ENCODE data around the gene RASGRF2.

Gene RASGRF2

GRCh38 chr5:81225463-81225862, 265.3 kb downstream of the RASGRF2 start:
- no peak for DNase-seq (ENCODE audit: low read depth)
- no peak overlapping the region for H3K4me3 ChIP-seq (ENCODE audit: low read depth, low read length)
- TF ChIP-seq MYC (IDR thresholded peaks at IDR 0.05; ENCODE audit: low read depth, low read length) (no peak), MAX (IDR thresholded peaks at IDR 0.05; ENCODE audit: low read depth, low read length) (no peak), POLR2A (IDR thresholded peaks at IDR 0.05; ENCODE audit: extremely low read depth, insufficient read length) (no peak)
- TF ChIP-seq, protein P1, sequence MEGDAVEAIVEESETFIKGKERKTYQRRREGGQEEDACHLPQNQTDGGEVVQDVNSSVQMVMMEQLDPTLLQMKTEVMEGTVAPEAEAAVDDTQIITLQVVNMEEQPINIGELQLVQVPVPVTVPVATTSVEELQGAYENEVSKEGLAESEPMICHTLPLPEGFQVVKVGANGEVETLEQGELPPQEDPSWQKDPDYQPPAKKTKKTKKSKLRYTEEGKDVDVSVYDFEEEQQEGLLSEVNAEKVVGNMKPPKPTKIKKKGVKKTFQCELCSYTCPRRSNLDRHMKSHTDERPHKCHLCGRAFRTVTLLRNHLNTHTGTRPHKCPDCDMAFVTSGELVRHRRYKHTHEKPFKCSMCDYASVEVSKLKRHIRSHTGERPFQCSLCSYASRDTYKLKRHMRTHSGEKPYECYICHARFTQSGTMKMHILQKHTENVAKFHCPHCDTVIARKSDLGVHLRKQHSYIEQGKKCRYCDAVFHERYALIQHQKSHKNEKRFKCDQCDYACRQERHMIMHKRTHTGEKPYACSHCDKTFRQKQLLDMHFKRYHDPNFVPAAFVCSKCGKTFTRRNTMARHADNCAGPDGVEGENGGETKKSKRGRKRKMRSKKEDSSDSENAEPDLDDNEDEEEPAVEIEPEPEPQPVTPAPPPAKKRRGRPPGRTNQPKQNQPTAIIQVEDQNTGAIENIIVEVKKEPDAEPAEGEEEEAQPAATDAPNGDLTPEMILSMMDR (IDR thresholded peaks at IDR 0.05; ENCODE audit: low read depth, low read length), result no peak

DNA sequence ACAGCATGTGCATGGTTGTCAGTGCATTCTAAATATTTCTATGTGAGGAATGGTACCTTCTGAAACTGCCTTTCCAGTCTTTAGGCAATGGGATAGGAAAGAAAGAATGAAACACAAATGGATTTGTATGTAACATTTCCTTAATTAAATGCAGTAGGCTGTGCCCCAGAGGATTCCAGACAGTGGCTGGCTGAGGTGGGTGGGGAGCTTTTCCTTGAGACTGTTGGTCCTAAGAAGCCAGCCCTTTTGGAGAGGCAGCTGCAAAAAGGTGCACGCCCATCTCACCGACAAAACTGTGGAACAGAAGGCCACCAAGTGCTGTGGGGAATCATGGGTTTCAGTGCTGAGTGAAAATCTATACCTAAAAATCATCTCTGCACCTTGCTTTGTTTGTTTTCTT, 266.1 kb downstream of the RASGRF2 start:
- TF ChIP-seq, protein P1 (IDR thresholded peaks at IDR 0.05; ENCODE audit: low read depth, low read length), result no peak
- TF ChIP-seq MAX (IDR thresholded peaks at IDR 0.05; ENCODE audit: low read depth, low read length) (no peak), POLR2A (IDR thresholded peaks at IDR 0.05; ENCODE audit: extremely low read depth, insufficient read length) (no peak), MYC (IDR thresholded peaks at IDR 0.05; ENCODE audit: low read depth, low read length) (no peak)
- no peak overlapping the region for H3K4me3 ChIP-seq (ENCODE audit: low read depth, low read length)
- no peak for DNase-seq (ENCODE audit: low read depth)

DNA sequence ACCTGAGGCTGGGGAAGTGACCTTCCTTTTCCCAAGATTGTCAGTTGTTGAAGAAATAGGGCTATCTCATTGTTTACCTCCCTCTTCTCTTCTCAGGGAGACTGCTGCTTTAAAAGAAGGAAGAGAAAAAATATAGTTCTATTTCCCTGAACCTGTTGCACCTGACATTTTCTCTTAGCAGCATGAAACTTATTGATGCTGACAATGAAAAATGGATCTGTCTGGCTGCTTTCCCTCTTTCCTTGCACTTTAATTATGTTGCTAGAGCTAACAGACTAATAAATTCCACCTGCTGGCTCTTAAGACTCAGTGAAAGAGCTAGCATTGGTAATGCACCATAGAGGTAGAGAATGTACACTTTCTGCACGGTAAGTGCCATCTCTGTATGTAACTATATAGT, 266.8 kb downstream of the RASGRF2 start:
- no peak for TF ChIP-seq POLR2A (IDR thresholded peaks at IDR 0.05; ENCODE audit: extremely low read depth, insufficient read length)
- TF ChIP-seq, protein P1 (IDR thresholded peaks at IDR 0.05; ENCODE audit: low read depth, low read length), result no peak
- TF ChIP-seq MAX (IDR thresholded peaks at IDR 0.05; ENCODE audit: low read depth, low read length), result no peak
- no peak for TF ChIP-seq MYC (IDR thresholded peaks at IDR 0.05; ENCODE audit: low read depth, low read length)
- DNase-seq (ENCODE audit: low read depth), result no peak
- H3K4me3 ChIP-seq (ENCODE audit: low read depth, low read length), result no peak overlapping the region

- TF ChIP-seq MAX (IDR thresholded peaks at IDR 0.05; ENCODE audit: low read depth, low read length), result no peak
- TF ChIP-seq, protein P1 (IDR thresholded peaks at IDR 0.05; ENCODE audit: low read depth, low read length), result no peak
- no peak for TF ChIP-seq POLR2A (IDR thresholded peaks at IDR 0.05; ENCODE audit: extremely low read depth, insufficient read length)
- TF ChIP-seq MYC (IDR thresholded peaks at IDR 0.05; ENCODE audit: low read depth, low read length), result no peak
- no peak overlapping the region for H3K4me3 ChIP-seq (ENCODE audit: low read depth, low read length)
- no peak for DNase-seq (ENCODE audit: low read depth)
These were observed 267.9 kb downstream of the RASGRF2 start for GRCh38 chr5:81228084-81228483.

- TF ChIP-seq POLR2A (IDR thresholded peaks at IDR 0.05; ENCODE audit: extremely low read depth, insufficient read length) (no peak), MAX (IDR thresholded peaks at IDR 0.05; ENCODE audit: low read depth, low read length) (no peak), MYC (IDR thresholded peaks at IDR 0.05; ENCODE audit: low read depth, low read length) (no peak)
- TF ChIP-seq, protein P1 (IDR thresholded peaks at IDR 0.05; ENCODE audit: low read depth, low read length), result no peak
These were observed 270.3 kb downstream of the RASGRF2 start for GRCh38 chr5:81230416-81230815.

More at GRCh38 chr5:81230416-81230815, 270.3 kb downstream of the RASGRF2 start:
- H3K4me3 ChIP-seq (ENCODE audit: low read depth, low read length), result no peak overlapping the region
- no peak for DNase-seq (ENCODE audit: low read depth)
